GM23338 (cell line): ENCODE measurements around the gene KRTDAP. TPM values are rescaled to one million over a fixed set of nuclear protein-coding genes. Genes with fewer than 3 reads are reported as not detected.

Source experiments
- ATAC-seq: fragments of 200-7000 bp; cut with Tn5 transposase; 3 replicates; pipeline ENCODE4 v1.9.1; 2020
- DNase-seq: peaks from one replicate; pipeline ENCODE4 v3.0.0-alpha.2; 2015; ENCODE audit warnings: low spot score
- H2AFZ ChIP-seq: fragments of 200-600 bp; sonication (generic); 2 replicates; pipeline ENCODE4 v1.8.0; 2016; ENCODE audit warnings: antibody characterized with exemption, mild to moderate bottlenecking, moderate library complexity
- H3F3A ChIP-seq: fragments of 200-600 bp; sonication (generic); replicated peaks from 2 replicates; pipeline ENCODE4 v1.8.0; 2017; ENCODE audit warnings: antibody characterized with exemption, mixed run types, low read depth
- H3K27ac ChIP-seq: fragments of 200-600 bp; sonication (generic); 2 replicates; pipeline ENCODE4 v1.6.1; 2016; ENCODE audit warnings: low read depth
- H3K27me3 ChIP-seq: fragments of 200-600 bp; sonication (generic); 2 replicates; pipeline ENCODE4 v1.8.0; 2016; ENCODE audit warnings: mild to moderate bottlenecking, mixed run types, moderate library complexity; ENCODE audit not compliant: insufficient read depth
- H3K36me3 ChIP-seq: fragments of 200-600 bp; sonication (generic); 2 replicates; pipeline ENCODE4 v1.8.0; 2016; ENCODE audit warnings: mild to moderate bottlenecking; ENCODE audit not compliant: insufficient read depth
- H3K4me1 ChIP-seq: fragments of 200-600 bp; sonication (generic); 2 replicates; pipeline ENCODE4 v1.8.0; 2016; ENCODE audit warnings: mild to moderate bottlenecking, moderate library complexity; ENCODE audit not compliant: insufficient read depth
- H3K4me2 ChIP-seq: fragments of 200-600 bp; sonication (generic); 2 replicates; pipeline ENCODE4 v1.7.1; 2017; ENCODE audit warnings: mixed run types
- H3K4me3 ChIP-seq: fragments of 200-600 bp; sonication (generic); 2 replicates; pipeline ENCODE4 v1.6.1; 2016; ENCODE audit warnings: mixed run types
- H3K79me2 ChIP-seq: fragments of 200-600 bp; sonication (generic); replicated peaks from 2 replicates; pipeline ENCODE4 v1.8.0; 2017; ENCODE audit warnings: mild to moderate bottlenecking; ENCODE audit not compliant: insufficient read depth
- H3K9me2 ChIP-seq: fragments of 200-600 bp; sonication (generic); 2 replicates; pipeline ENCODE4 v1.8.0; 2017; ENCODE audit not compliant: insufficient read depth
- H4K20me1 ChIP-seq: fragments of 200-600 bp; sonication (generic); replicated peaks from 2 replicates; pipeline ENCODE4 v1.8.0; 2017; ENCODE audit warnings: mild to moderate bottlenecking; ENCODE audit not compliant: insufficient read depth
- H3K27ac Mint-ChIP-seq: 2 replicates; pipeline ENCODE4 v1.8.0; 2020; ENCODE audit warnings: inconsistent platforms, mild to moderate bottlenecking, moderate library complexity, mixed read lengths
- H3K27me3 Mint-ChIP-seq: 3 replicates; pipeline ENCODE4 v1.8.0; 2022; ENCODE audit warnings: low read depth, mild to moderate bottlenecking, moderate library complexity, mixed read lengths, inconsistent platforms; ENCODE audit not compliant: insufficient read depth, poor library complexity
- H3K36me3 Mint-ChIP-seq: 3 replicates; pipeline ENCODE4 v1.8.0; 2021; ENCODE audit warnings: low read depth, mild to moderate bottlenecking, inconsistent platforms, moderate library complexity, mixed read lengths
- H3K4me1 Mint-ChIP-seq: 3 replicates; pipeline ENCODE4 v1.8.0; 2020; ENCODE audit warnings: mild to moderate bottlenecking, inconsistent platforms, mixed read lengths
- H3K4me3 Mint-ChIP-seq: 3 replicates; pipeline ENCODE4 v1.8.0; 2021; ENCODE audit warnings: moderate library complexity, mild to moderate bottlenecking, inconsistent platforms, mixed read lengths
- H3K9me3 Mint-ChIP-seq: 3 replicates; pipeline ENCODE4 v1.8.0; 2020; ENCODE audit warnings: moderate library complexity, mild to moderate bottlenecking, inconsistent platforms, mixed read lengths
- CREB1 ChIP-seq: fragments of 250-450 bp; sonication (Bioruptor Pico); IDR thresholded peaks from 2 replicates; pipeline ENCODE4 v1.5.0; 2020; ENCODE audit warnings: low read depth, mild to moderate bottlenecking, moderate library complexity
- EZH2 ChIP-seq: fragments of 200-600 bp; sonication (generic); IDR thresholded peaks from one replicate; pipeline ENCODE4 v1.8.0; 2017; ENCODE audit warnings: antibody characterized with exemption, mild to moderate bottlenecking, low read depth; ENCODE audit not compliant: unreplicated experiment
- EZH2phosphoT487 ChIP-seq: fragments of 200-600 bp; sonication (generic); IDR thresholded peaks from one replicate; pipeline ENCODE4 v1.8.1; 2018; ENCODE audit warnings: antibody characterized with exemption; ENCODE audit not compliant: unreplicated experiment
- JUNB ChIP-seq: IDR thresholded peaks from one replicate; pipeline ENCODE4 v1.6.1; 2016; ENCODE audit warnings: antibody characterized with exemption; ENCODE audit not compliant: unreplicated experiment
- NANOG ChIP-seq: IDR thresholded peaks from 2 replicates; pipeline ENCODE4 v1.6.1; 2016; ENCODE audit warnings: antibody characterized with exemption, borderline replicate concordance
- POLR2AphosphoS5 ChIP-seq: IDR thresholded peaks from 2 replicates; pipeline ENCODE4 v1.6.1; 2016; ENCODE audit warnings: antibody characterized with exemption, low read depth
- REST ChIP-seq: IDR thresholded peaks from one replicate; pipeline ENCODE4 v1.6.1; 2018; ENCODE audit warnings: antibody characterized with exemption; ENCODE audit not compliant: unreplicated experiment
- STAT1 ChIP-seq: IDR thresholded peaks from one replicate; pipeline ENCODE4 v1.6.1; 2016; ENCODE audit warnings: antibody characterized with exemption; ENCODE audit not compliant: unreplicated experiment
- ZNF114 ChIP-seq: fragments of 250-450 bp; sonication (Bioruptor Pico); IDR thresholded peaks from 2 replicates; pipeline ENCODE4 v1.5.0; 2020; ENCODE audit warnings: mild to moderate bottlenecking, moderate library complexity
- ZNF331 ChIP-seq: fragments of 250-450 bp; sonication (Bioruptor Pico); IDR thresholded peaks from 2 replicates; pipeline ENCODE4 v1.5.0; 2020; ENCODE audit warnings: low read depth, mild to moderate bottlenecking, moderate library complexity
- long read RNA-seq: library from polyadenylated mRNA; unstranded; transcript quantifications from one replicate; pipeline ENCODE4 v2.0.0, GENCODE V29; 2020; ENCODE audit not compliant: unreplicated experiment
- polyA plus RNA-seq: library from polyadenylated mRNA; unstranded; fragments of >200 nt; fragmentation: Nextera tagmentation; extraction: Ambion mirVana; gene quantifications from 2 replicates; pipeline ENCODE4 v1.2.1, GENCODE V29; 2016
- total RNA-seq: library from RNA; depleted of rRNA; stranded (reverse); fragments of >200 nt; shearing (Covaris generic); gene quantifications from 2 replicates; pipeline ENCODE4 v1.2.3, GENCODE V29; 2014; rRNA removed
- TF ChIP-seq, protein P1 (sequence below), 2 experiments: fragments of 200-600 bp in 1 of 2; sonication (generic) in 1 of 2; conservative IDR thresholded peaks; 2 replicates each; pipeline versions ENCODE4 v1.5.1 to v1.6.1; 2016 to 2017; ENCODE audit warnings: antibody characterized with exemption in 2 of 2, low read depth in 2 of 2, mild to moderate bottlenecking in 2 of 2, moderate library complexity in 1 of 2
- TF ChIP-seq, protein P2 (sequence below): fragments of 250-450 bp; sonication (Bioruptor Pico); IDR thresholded peaks from 2 replicates; pipeline ENCODE4 v1.5.0; 2020; ENCODE audit warnings: mild to moderate bottlenecking, moderate library complexity
- TF ChIP-seq, protein P3 (sequence below): IDR thresholded peaks from 2 replicates; pipeline ENCODE4 v1.6.1; 2016; ENCODE audit warnings: antibody characterized with exemption

The KRTDAP gene
- not detected in 2 replicates for total RNA-seq
- 1.6 and 2.7 TPM in 2 replicates for polyA plus RNA-seq
- long read RNA-seq: 0 reads

DNA sequence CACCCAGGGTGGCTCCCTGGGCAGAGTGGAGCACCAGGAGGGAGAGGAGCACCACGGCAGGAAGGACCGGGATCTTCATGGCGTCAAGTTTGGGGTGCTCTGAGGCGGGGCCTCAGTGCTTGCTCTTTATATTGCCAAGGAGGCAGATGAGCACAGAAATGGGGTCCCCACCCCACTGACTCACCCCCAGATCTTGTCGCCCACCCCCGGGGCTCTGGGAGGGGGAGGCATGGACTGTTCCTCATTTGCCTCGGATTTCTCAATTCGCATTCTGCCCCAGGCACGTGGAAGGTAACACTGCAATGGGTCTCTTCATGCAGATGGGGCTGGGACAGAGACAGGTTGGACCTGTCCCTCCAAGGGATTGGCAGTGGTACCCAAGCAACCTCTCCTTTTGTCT lies at the start of gene KRTDAP:
Gene KRTDAP, minus strand, starts transcription at position 101 of the 400 bp plus-strand sequence. Its CDS starts 22 bp downstream, at position 79.
- Mint-ChIP-seq H3K27ac (no peak within 1 kb of the TSS), H3K9me3 (no peaks in the 10 kb centered on the region; the same call in 2 of the 3 replicates), H3K4me1 (peaks cover 5% of the 10 kb centered on the region), H3K36me3 (no peaks in the 10 kb centered on the region), H3K4me3 (no peak within 1 kb of the TSS), H3K27me3 (peaks cover 12% of the 10 kb centered on the region)
- Histone ChIP-seq H3K79me2 (no peaks in the 10 kb centered on the region), H3K4me2 (no peak within 1 kb of the TSS), H3K27ac (no peak within 1 kb of the TSS), H3F3A (no peaks in the 10 kb centered on the region), H4K20me1 (no peaks in the 10 kb centered on the region), H3K36me3 (no peaks in the 10 kb centered on the region), H3K4me3 (no peak within 1 kb of the TSS), H3K9me2 (no peaks in the 10 kb centered on the region), H3K4me1 (no peaks in the 10 kb centered on the region), H2AFZ (no peak within 1 kb of the TSS), H3K27me3 (no peaks in the 10 kb centered on the region)
- TF ChIP-seq EZH2: no peak
- no peak for TF ChIP-seq JUNB
- no peak for TF ChIP-seq POLR2AphosphoS5
- TF ChIP-seq NANOG: no peak
- no peak for TF ChIP-seq ZNF331 (CRISPR knock-in tag)
- TF ChIP-seq, protein P1, sequence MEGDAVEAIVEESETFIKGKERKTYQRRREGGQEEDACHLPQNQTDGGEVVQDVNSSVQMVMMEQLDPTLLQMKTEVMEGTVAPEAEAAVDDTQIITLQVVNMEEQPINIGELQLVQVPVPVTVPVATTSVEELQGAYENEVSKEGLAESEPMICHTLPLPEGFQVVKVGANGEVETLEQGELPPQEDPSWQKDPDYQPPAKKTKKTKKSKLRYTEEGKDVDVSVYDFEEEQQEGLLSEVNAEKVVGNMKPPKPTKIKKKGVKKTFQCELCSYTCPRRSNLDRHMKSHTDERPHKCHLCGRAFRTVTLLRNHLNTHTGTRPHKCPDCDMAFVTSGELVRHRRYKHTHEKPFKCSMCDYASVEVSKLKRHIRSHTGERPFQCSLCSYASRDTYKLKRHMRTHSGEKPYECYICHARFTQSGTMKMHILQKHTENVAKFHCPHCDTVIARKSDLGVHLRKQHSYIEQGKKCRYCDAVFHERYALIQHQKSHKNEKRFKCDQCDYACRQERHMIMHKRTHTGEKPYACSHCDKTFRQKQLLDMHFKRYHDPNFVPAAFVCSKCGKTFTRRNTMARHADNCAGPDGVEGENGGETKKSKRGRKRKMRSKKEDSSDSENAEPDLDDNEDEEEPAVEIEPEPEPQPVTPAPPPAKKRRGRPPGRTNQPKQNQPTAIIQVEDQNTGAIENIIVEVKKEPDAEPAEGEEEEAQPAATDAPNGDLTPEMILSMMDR (conservative IDR thresholded peaks at IDR 0.05; ENCODE audit: low read depth in 2 of 2): no peak
- TF ChIP-seq REST: no peak
- TF ChIP-seq EZH2phosphoT487: no peak
- TF ChIP-seq ZNF114: no peak
- no peak for TF ChIP-seq STAT1
- TF ChIP-seq, protein P2, sequence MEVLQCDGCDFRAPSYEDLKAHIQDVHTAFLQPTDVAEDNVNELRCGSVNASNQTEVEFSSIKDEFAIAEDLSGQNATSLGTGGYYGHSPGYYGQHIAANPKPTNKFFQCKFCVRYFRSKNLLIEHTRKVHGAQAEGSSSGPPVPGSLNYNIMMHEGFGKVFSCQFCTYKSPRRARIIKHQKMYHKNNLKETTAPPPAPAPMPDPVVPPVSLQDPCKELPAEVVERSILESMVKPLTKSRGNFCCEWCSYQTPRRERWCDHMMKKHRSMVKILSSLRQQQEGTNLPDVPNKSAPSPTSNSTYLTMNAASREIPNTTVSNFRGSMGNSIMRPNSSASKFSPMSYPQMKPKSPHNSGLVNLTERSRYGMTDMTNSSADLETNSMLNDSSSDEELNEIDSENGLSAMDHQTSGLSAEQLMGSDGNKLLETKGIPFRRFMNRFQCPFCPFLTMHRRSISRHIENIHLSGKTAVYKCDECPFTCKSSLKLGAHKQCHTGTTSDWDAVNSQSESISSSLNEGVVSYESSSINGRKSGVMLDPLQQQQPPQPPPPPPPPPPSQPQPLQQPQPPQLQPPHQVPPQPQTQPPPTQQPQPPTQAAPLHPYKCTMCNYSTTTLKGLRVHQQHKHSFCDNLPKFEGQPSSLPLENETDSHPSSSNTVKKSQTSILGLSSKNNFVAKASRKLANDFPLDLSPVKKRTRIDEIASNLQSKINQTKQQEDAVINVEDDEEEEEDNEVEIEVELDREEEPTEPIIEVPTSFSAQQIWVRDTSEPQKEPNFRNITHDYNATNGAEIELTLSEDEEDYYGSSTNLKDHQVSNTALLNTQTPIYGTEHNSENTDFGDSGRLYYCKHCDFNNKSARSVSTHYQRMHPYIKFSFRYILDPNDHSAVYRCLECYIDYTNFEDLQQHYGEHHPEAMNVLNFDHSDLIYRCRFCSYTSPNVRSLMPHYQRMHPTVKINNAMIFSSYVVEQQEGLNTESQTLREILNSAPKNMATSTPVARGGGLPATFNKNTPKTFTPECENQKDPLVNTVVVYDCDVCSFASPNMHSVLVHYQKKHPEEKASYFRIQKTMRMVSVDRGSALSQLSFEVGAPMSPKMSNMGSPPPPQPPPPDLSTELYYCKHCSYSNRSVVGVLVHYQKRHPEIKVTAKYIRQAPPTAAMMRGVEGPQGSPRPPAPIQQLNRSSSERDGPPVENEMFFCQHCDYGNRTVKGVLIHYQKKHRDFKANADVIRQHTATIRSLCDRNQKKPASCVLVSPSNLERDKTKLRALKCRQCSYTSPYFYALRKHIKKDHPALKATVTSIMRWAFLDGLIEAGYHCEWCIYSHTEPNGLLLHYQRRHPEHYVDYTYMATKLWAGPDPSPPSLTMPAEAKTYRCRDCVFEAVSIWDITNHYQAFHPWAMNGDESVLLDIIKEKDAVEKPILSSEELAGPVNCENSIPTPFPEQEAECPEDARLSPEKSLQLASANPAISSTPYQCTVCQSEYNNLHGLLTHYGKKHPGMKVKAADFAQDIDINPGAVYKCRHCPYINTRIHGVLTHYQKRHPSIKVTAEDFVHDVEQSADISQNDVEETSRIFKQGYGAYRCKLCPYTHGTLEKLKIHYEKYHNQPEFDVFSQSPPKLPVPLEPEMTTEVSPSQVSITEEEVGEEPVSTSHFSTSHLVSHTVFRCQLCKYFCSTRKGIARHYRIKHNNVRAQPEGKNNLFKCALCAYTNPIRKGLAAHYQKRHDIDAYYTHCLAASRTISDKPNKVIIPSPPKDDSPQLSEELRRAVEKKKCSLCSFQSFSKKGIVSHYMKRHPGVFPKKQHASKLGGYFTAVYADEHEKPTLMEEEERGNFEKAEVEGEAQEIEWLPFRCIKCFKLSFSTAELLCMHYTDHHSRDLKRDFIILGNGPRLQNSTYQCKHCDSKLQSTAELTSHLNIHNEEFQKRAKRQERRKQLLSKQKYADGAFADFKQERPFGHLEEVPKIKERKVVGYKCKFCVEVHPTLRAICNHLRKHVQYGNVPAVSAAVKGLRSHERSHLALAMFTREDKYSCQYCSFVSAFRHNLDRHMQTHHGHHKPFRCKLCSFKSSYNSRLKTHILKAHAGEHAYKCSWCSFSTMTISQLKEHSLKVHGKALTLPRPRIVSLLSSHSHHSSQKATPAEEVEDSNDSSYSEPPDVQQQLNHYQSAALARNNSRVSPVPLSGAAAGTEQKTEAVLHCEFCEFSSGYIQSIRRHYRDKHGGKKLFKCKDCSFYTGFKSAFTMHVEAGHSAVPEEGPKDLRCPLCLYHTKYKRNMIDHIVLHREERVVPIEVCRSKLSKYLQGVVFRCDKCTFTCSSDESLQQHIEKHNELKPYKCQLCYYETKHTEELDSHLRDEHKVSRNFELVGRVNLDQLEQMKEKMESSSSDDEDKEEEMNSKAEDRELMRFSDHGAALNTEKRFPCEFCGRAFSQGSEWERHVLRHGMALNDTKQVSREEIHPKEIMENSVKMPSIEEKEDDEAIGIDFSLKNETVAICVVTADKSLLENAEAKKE (CRISPR knock-in tag): no peak
- TF ChIP-seq, protein P3, sequence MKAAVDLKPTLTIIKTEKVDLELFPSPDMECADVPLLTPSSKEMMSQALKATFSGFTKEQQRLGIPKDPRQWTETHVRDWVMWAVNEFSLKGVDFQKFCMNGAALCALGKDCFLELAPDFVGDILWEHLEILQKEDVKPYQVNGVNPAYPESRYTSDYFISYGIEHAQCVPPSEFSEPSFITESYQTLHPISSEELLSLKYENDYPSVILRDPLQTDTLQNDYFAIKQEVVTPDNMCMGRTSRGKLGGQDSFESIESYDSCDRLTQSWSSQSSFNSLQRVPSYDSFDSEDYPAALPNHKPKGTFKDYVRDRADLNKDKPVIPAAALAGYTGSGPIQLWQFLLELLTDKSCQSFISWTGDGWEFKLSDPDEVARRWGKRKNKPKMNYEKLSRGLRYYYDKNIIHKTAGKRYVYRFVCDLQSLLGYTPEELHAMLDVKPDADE: no peak
- TF ChIP-seq CREB1 (CRISPR knock-in tag): no peak
- DNase-seq (no peak), ATAC-seq (no peak)
